ENCODE results near the gene PTPN12.

- no peak for TF ChIP-seq CTCF (IDR thresholded peaks at IDR 0.05; ENCODE audit: insufficient read depth, low read length)
- TF ChIP-seq REST (IDR thresholded peaks at IDR 0.05; ENCODE audit: insufficient replicate concordance, low read depth) = no peak
- TF ChIP-seq POLR2AphosphoS5 (IDR thresholded peaks at IDR 0.05; ENCODE audit: low read depth) = no peak
- no peak for TF ChIP-seq SPI1 (IDR thresholded peaks at IDR 0.05; ENCODE audit: borderline replicate concordance, low read depth)
- no peak for TF ChIP-seq GABPA (IDR thresholded peaks at IDR 0.05; ENCODE audit: low read depth)
Measured at GRCh38 chr7:77543910-77544309, 6.8 kb downstream of the PTPN12 start.
